HCT116 (cell line): ENCODE results near the gene AFAP1L1. TPM values are rescaled to one million over a fixed set of nuclear protein-coding genes. Genes with fewer than 3 reads are reported as not detected.

Experiments used
- ATAC-seq: fragments of 200-7000 bp; cut with Tn5 transposase; 2 replicates; pipeline ENCODE4 v1.9.1; 2020; ENCODE audit warnings: mild to moderate bottlenecking, moderate library complexity
- BruUV-seq: library from RNA; stranded (reverse); fragments of 400-500 nt; replicated peaks from 2 replicates; lab custom pipeline; 2021; lab: Mats Ljungman, UMichigan
- CTCF ChIA-PET: fragments of 300-600 bp; sonication (Branson Sonifier 250); formaldehyde crosslinking; loops from one replicate; lab custom pipeline; 2021; ENCODE audit warnings: antibody characterized with exemption; lab: Charles Lee
- POLR2A ChIA-PET: fragments of 300-600, 350-600 bp; sonication (Branson Sonifier 250); formaldehyde crosslinking; loops from one replicate; lab custom pipeline; 2021; ENCODE audit warnings: antibody characterized with exemption; lab: Charles Lee
- RAD21 ChIA-PET, 2 experiments: fragments of 300-600 bp; sonication (Branson Sonifier 250); formaldehyde crosslinking; loops; one replicate each; lab custom pipeline; 2023; ENCODE audit warnings: low total read pairs in 2 of 2; ENCODE audit not compliant: uncharacterized antibody in 2 of 2, unreplicated experiment in 2 of 2, low non-redundant PET in 1 of 2; lab: Charles Lee
- DNase-seq: peaks from one replicate; pipeline ENCODE4 v3.0.0-alpha.2; 2010; ENCODE audit warnings: low read depth, low spot score
- H2AFZ ChIP-seq: fragments of 200-600 bp; shearing (Covaris generic), sonication (generic); 2 replicates; pipeline ENCODE4 v1.6.1; 2017; ENCODE audit warnings: low read depth, mixed run types, mixed read lengths, antibody characterized with exemption, low read length; ENCODE audit not compliant: poor library complexity, severe bottlenecking
- H3K27ac ChIP-seq: 2 replicates; pipeline ENCODE4 v1.5.1; 2012; ENCODE audit warnings: low read depth, low read length
- H3K27me3 ChIP-seq: fragments of 200-600 bp; sonication (generic); 2 replicates; pipeline ENCODE4 v1.6.1; 2016; ENCODE audit warnings: mixed run types, low read length, mixed read lengths; ENCODE audit not compliant: insufficient read depth
- H3K36me3 ChIP-seq, 2 experiments: fragments of 200-500 bp in 1 of 2; fragments of 200-600 bp in 1 of 2; sonication (Bioruptor generic) in 1 of 2; sonication (generic) in 1 of 2; 2 replicates each; pipeline versions ENCODE4 v1.5.1 to v1.6.1; 2014 to 2016; ENCODE audit warnings: low read length in 2 of 2, inconsistent platforms in 1 of 2, mixed read lengths in 1 of 2, mixed run types in 1 of 2; ENCODE audit not compliant: insufficient read depth in 2 of 2, control insufficient read depth in 1 of 2
- H3K4me1 ChIP-seq, 2 experiments: fragments of 200-600 bp in 1 of 2; sonication (generic) in 1 of 2; 2 replicates each; pipeline versions ENCODE4 v1.5.1 to v1.6.1; 2012 to 2017; ENCODE audit warnings: low read length in 2 of 2, inconsistent platforms in 1 of 2, mild to moderate bottlenecking in 1 of 2, mixed read lengths in 1 of 2, mixed run types in 1 of 2, moderate library complexity in 1 of 2; ENCODE audit not compliant: insufficient read depth in 2 of 2, control insufficient read depth in 1 of 2
- H3K4me2 ChIP-seq: fragments of 200-600 bp; sonication (generic); 2 replicates; pipeline ENCODE4 v1.6.1; 2017; ENCODE audit warnings: mixed run types, low read length, mixed read lengths
- H3K4me3 ChIP-seq, 2 experiments: fragments of 200-600 bp in 1 of 2; sonication (generic) in 1 of 2; replicated peaks in 1 of 2; 2 replicates each; pipeline ENCODE4 v1.5.1; 2011 to 2016; ENCODE audit warnings: low read length in 2 of 2, control low read depth in 1 of 2, low read depth in 1 of 2, mild to moderate bottlenecking in 1 of 2, mixed read lengths in 1 of 2, mixed run types in 1 of 2
- H3K79me2 ChIP-seq: fragments of 200-600 bp; sonication (generic); 2 replicates; pipeline ENCODE4 v1.6.1; 2017; ENCODE audit warnings: mild to moderate bottlenecking, mixed run types, low read length, moderate library complexity, mixed read lengths; ENCODE audit not compliant: insufficient read depth
- H3K9ac ChIP-seq: fragments of 200-600 bp; sonication (generic); 2 replicates; pipeline ENCODE4 v1.6.1; 2016; ENCODE audit warnings: low read length, mixed read lengths
- H3K9me2 ChIP-seq: fragments of 200-600 bp; sonication (generic), shearing (Covaris generic); 2 replicates; pipeline ENCODE4 v1.6.1; 2017; ENCODE audit warnings: mixed run types, mild to moderate bottlenecking, moderate library complexity; ENCODE audit not compliant: insufficient read depth
- H3K9me3 ChIP-seq, 2 experiments: fragments of 200-500 bp in 1 of 2; fragments of 200-600 bp in 1 of 2; sonication (Bioruptor generic) in 1 of 2; sonication (generic) in 1 of 2; 2 replicates each; pipeline ENCODE4 v1.6.1; 2014 to 2017; ENCODE audit warnings: low read length in 2 of 2, mixed read lengths in 2 of 2, inconsistent platforms in 1 of 2, low read depth in 1 of 2, mild to moderate bottlenecking in 1 of 2, mixed run types in 1 of 2, moderate library complexity in 1 of 2; ENCODE audit not compliant: control insufficient read depth in 1 of 2, insufficient read depth in 1 of 2
- H4K20me1 ChIP-seq: fragments of 200-600 bp; sonication (generic), shearing (Covaris generic); 2 replicates; pipeline ENCODE4 v1.6.1; 2017; ENCODE audit warnings: mixed run types, mild to moderate bottlenecking, moderate library complexity; ENCODE audit not compliant: insufficient read depth
- ATF3 ChIP-seq: IDR thresholded peaks from 2 replicates; pipeline ENCODE4 v1.6.1; 2012
- CBX3 ChIP-seq: IDR thresholded peaks from 2 replicates; pipeline ENCODE4 v1.6.1; 2012; ENCODE audit warnings: low read depth
- CEBPB ChIP-seq: IDR thresholded peaks from 2 replicates; pipeline ENCODE4 v1.6.1; 2012; ENCODE audit warnings: low read depth
- CTCF ChIP-seq, 3 experiments: fragments of 200-600 bp in 1 of 3; sonication (generic) in 1 of 3; IDR thresholded peaks in 2 of 3; conservative IDR thresholded peaks in 1 of 3; 2 replicates each; pipeline ENCODE4 v1.5.1; 2012 to 2017; ENCODE audit warnings: low read depth in 2 of 3, low read length in 2 of 3, antibody characterized with exemption in 1 of 3, borderline replicate concordance in 1 of 3, control low read depth in 1 of 3, mild to moderate bottlenecking in 1 of 3, mixed read lengths in 1 of 3, mixed run types in 1 of 3, moderate library complexity in 1 of 3; ENCODE audit not compliant: insufficient read depth in 1 of 3
- EGR1 ChIP-seq: IDR thresholded peaks from 2 replicates; pipeline ENCODE4 v1.6.1; 2012; ENCODE audit warnings: low read depth
- ELF1 ChIP-seq: IDR thresholded peaks from 2 replicates; pipeline ENCODE4 v1.6.1; 2012; ENCODE audit warnings: low read depth, borderline replicate concordance
- EZH2 ChIP-seq: fragments of 200-600 bp; sonication (generic); IDR thresholded peaks from 2 replicates; pipeline ENCODE4 v1.6.1; 2017; ENCODE audit warnings: antibody characterized with exemption, mixed run types
- EZH2phosphoT487 ChIP-seq: fragments of 200-600 bp; IDR thresholded peaks from 2 replicates; pipeline ENCODE4 v1.6.1; 2018; ENCODE audit warnings: antibody characterized with exemption, borderline replicate concordance
- FOSL1 ChIP-seq: IDR thresholded peaks from 2 replicates; pipeline ENCODE4 v1.6.1; 2012; ENCODE audit warnings: low read depth
- JUND ChIP-seq: IDR thresholded peaks from 2 replicates; pipeline ENCODE4 v1.6.1; 2012
- MAX ChIP-seq: IDR thresholded peaks from 2 replicates; pipeline ENCODE4 v1.6.1; 2012
- POLR2A ChIP-seq: IDR thresholded peaks from 2 replicates; pipeline ENCODE4 v1.7.0; 2011; ENCODE audit warnings: borderline replicate concordance; ENCODE audit not compliant: insufficient read depth, insufficient read length; ENCODE audit errors: extremely low read depth
- POLR2AphosphoS5 ChIP-seq: IDR thresholded peaks from 2 replicates; pipeline ENCODE4 v1.6.1; 2011; ENCODE audit warnings: mild to moderate bottlenecking, low read depth, low read length, moderate library complexity
- RAD21 ChIP-seq: IDR thresholded peaks from 2 replicates; pipeline ENCODE4 v1.6.1; 2012; ENCODE audit warnings: low read depth, mild to moderate bottlenecking
- REST ChIP-seq: IDR thresholded peaks from 2 replicates; pipeline ENCODE4 v1.6.1; 2012; ENCODE audit warnings: low read depth
- SIN3A ChIP-seq: IDR thresholded peaks from 2 replicates; pipeline ENCODE4 v1.6.1; 2012; ENCODE audit warnings: low read depth
- SRF ChIP-seq: IDR thresholded peaks from 2 replicates; pipeline ENCODE4 v1.6.1; 2012; ENCODE audit warnings: low read depth
- TCF7L2 ChIP-seq: IDR thresholded peaks from 2 replicates; pipeline ENCODE4 v1.7.0; 2011; ENCODE audit warnings: borderline replicate concordance, inconsistent platforms; ENCODE audit not compliant: insufficient read depth, insufficient read length; ENCODE audit errors: extremely low read depth
- YY1 ChIP-seq: IDR thresholded peaks from 2 replicates; pipeline ENCODE4 v1.6.1; 2011; ENCODE audit warnings: low read length, low read depth, moderate library complexity, mild to moderate bottlenecking; ENCODE audit not compliant: insufficient replicate concordance; ENCODE audit errors: extremely low read depth
- ZFX ChIP-seq: fragments of 450-650 bp; IDR thresholded peaks from 2 replicates; pipeline ENCODE4 v1.6.1; 2017
- ZNF274 ChIP-seq: fragments of 200-500 bp; sonication (Bioruptor generic); IDR thresholded peaks from 2 replicates; pipeline ENCODE4 v1.6.1; 2014; ENCODE audit warnings: mild to moderate bottlenecking, low read depth, low read length, inconsistent platforms
- intact Hi-C: fragments of 100-400 bp; cut with micrococcal nuclease; formaldehyde crosslinking; loops from 2 replicates; pipeline ENCODE4 v1.10.0; 2022
- total RNA-seq: library from RNA; stranded (reverse); gene quantifications from one replicate; pipeline ENCODE4 v1.2.1, GENCODE V29; 2021; ENCODE audit not compliant: unreplicated experiment

AFAP1L1 gene
- total RNA-seq, 1 experiment from 2014 or later = 4.3 TPM

- ChIA-PET POLR2A (no interaction called here), CTCF (interaction anchor here (1.0 to 1.8 kb wide), 5 partner anchors 74 to 112 kb away, joined by 3 to 9 read pairs (median 3); partner anchors contain the start of gene ABLIM3), RAD21 (interaction anchor here in 1 of 2 experiments (0.6 kb wide), 1 partner anchor 102 kb away, joined by 3 read pairs; no protein-coding TSS in a partner anchor)
- Histone ChIP-seq H3K9ac (no peak overlapping the region; the same call in 1 of the 2 replicates), H3K4me3 (peak overlapping the region in 1 of 2 experiments; percentile 15; a peak in 1 of 4 replicates), H3K79me2 (no peaks in the 10 kb centered on the region), H3K4me1 (peaks cover 21 to 31% of the 10 kb centered on the region in 2 experiments), H3K9me2 (no peaks in the 10 kb centered on the region), H3K27me3 (no peaks in the 10 kb centered on the region), H3K4me2 (peak overlapping the region; percentile 64), H3K27ac (peak overlapping the region; percentile 53), H3K36me3 (no peaks in the 10 kb centered on the region), H3K9me3 (no peaks in the 10 kb centered on the region), H2AFZ (no peak overlapping the region), H4K20me1 (no peaks in the 10 kb centered on the region)
- BruUV-seq = no TSS peak
- intact Hi-C loops = loop anchor here (5.0 kb wide), 1 partner anchor 495 kb away; no protein-coding TSS in a partner anchor
- ATAC-seq (peak; percentile 29; the same call in 1 of the 2 replicates), DNase-seq (peak; percentile 57)
- TF ChIP-seq CEBPB = no peak
- no peak for TF ChIP-seq CTCF (IDR thresholded peaks at IDR 0.05 in 2 of 3, conservative IDR thresholded peaks at IDR 0.05 in 1 of 3; ENCODE audit: borderline replicate concordance in 1 of 3, insufficient read depth in 1 of 3, low read depth in 2 of 3, low read length in 2 of 3)
- no peak for TF ChIP-seq REST
- TF ChIP-seq SRF = no peak
- TF ChIP-seq POLR2AphosphoS5 = peak; percentile 50; the same call in 1 of the 2 replicates
- no peak for TF ChIP-seq EZH2
- TF ChIP-seq RAD21 = peak; percentile 24; the same call in 1 of the 2 replicates
- peak; percentile 83 for TF ChIP-seq FOSL1
- TF ChIP-seq SIN3A = 0 out of 2 replicates have a peak, but pooled peaks have one; percentile 33
- TF ChIP-seq ZFX = no peak
- TF ChIP-seq POLR2A = no peak
- no peak for TF ChIP-seq YY1
- TF ChIP-seq EZH2phosphoT487 = no peak
- TF ChIP-seq ELF1 = peak; percentile 20; the same call in 1 of the 2 replicates
- TF ChIP-seq TCF7L2 = no peak
- TF ChIP-seq EGR1 = no peak
- TF ChIP-seq ATF3 = no peak
- TF ChIP-seq ZNF274 = no peak
- TF ChIP-seq MAX = 0 out of 2 replicates have a peak, but pooled peaks have one; percentile 14
- TF ChIP-seq JUND = peak; percentile 74
- peak; percentile 78 for TF ChIP-seq CBX3
These were observed 44.4 kb upstream of the AFAP1L1 start for GRCh38 chr5:149227168-149227826.
